SU-DHL-6 (cell line): Measurements from ENCODE around the gene PSME2.

Experiments used
- H2AFZ ChIP-seq: fragments of 200-600 bp; sonication (generic); 2 replicates; pipeline ENCODE4 v1.6.1; 2014; ENCODE audit warnings: low read depth, mild to moderate bottlenecking, moderate library complexity, mixed read lengths, antibody characterized with exemption, low read length; ENCODE audit not compliant: severe bottlenecking
- H3F3A ChIP-seq: fragments of 200-600 bp; shearing (Covaris generic); 2 replicates; pipeline ENCODE4 v1.6.0; 2016; ENCODE audit warnings: antibody characterized with exemption, mild to moderate bottlenecking; ENCODE audit not compliant: insufficient read depth
- H3K27ac ChIP-seq: fragments of 200-600 bp; sonication (generic); 2 replicates; pipeline ENCODE4 v1.5.1; 2016; ENCODE audit warnings: low read depth, mild to moderate bottlenecking, low read length, moderate library complexity, mixed read lengths
- H3K27me3 ChIP-seq: fragments of 200-600 bp; sonication (generic), shearing (Covaris generic); 2 replicates; pipeline ENCODE4 v1.6.0; 2014; ENCODE audit warnings: mild to moderate bottlenecking, low read length
- H3K36me3 ChIP-seq: fragments of 200-600 bp; sonication (generic); 2 replicates; pipeline ENCODE4 v1.6.1; 2014; ENCODE audit warnings: mild to moderate bottlenecking, low read length, mixed read lengths
- H3K4me2 ChIP-seq: fragments of 300-600, 200-600 bp; shearing (Covaris generic), sonication (generic); 2 replicates; pipeline ENCODE4 v1.6.0; 2014; ENCODE audit warnings: low read length, low read depth, mild to moderate bottlenecking; ENCODE audit not compliant: poor library complexity, severe bottlenecking
- H3K4me3 ChIP-seq: fragments of 200-600 bp; sonication (generic); 2 replicates; pipeline ENCODE4 v1.5.1; 2014; ENCODE audit warnings: antibody characterized with exemption, low read length, mild to moderate bottlenecking, mixed read lengths; ENCODE audit not compliant: insufficient read depth, poor library complexity, severe bottlenecking
- H3K79me2 ChIP-seq: fragments of 200-600 bp; sonication (generic); 2 replicates; pipeline ENCODE4 v1.6.1; 2014; ENCODE audit warnings: mild to moderate bottlenecking, low read length, moderate library complexity; ENCODE audit not compliant: insufficient read depth
- H3K9ac ChIP-seq: fragments of 200-600 bp; sonication (generic); 2 replicates; pipeline ENCODE4 v1.7.0; 2014; ENCODE audit warnings: mild to moderate bottlenecking, low read length
- H3K9me2 ChIP-seq: fragments of 200-600 bp; sonication (generic); replicated peaks from 2 replicates; pipeline ENCODE4 v1.6.1; 2014; ENCODE audit warnings: low read length; ENCODE audit not compliant: insufficient read depth
- H3K9me3 ChIP-seq: fragments of 200-600 bp; sonication (generic); 2 replicates; pipeline ENCODE4 v1.6.1; 2014; ENCODE audit warnings: low read length, mixed read lengths; ENCODE audit not compliant: insufficient read depth
- H4K20me1 ChIP-seq: fragments of 200-600 bp; sonication (generic); 2 replicates; pipeline ENCODE4 v1.6.1; 2014; ENCODE audit warnings: low read depth, mild to moderate bottlenecking, antibody characterized with exemption, low read length, moderate library complexity, mixed read lengths
- EZH2phosphoT487 ChIP-seq: fragments of 200-600 bp; sonication (generic), shearing (Covaris generic); conservative IDR thresholded peaks from 2 replicates; pipeline ENCODE4 v1.6.1; 2018; ENCODE audit warnings: mild to moderate bottlenecking, antibody characterized with exemption, low read length, moderate library complexity, mixed read lengths
- TF ChIP-seq, protein P1 (sequence below): fragments of 200-600 bp; sonication (generic); IDR thresholded peaks from one replicate; pipeline ENCODE4 v1.5.1; 2017; ENCODE audit warnings: antibody characterized with exemption, mild to moderate bottlenecking, low read length, moderate library complexity; ENCODE audit not compliant: insufficient read depth, poor library complexity, severe bottlenecking

PSME2 gene

DNA sequence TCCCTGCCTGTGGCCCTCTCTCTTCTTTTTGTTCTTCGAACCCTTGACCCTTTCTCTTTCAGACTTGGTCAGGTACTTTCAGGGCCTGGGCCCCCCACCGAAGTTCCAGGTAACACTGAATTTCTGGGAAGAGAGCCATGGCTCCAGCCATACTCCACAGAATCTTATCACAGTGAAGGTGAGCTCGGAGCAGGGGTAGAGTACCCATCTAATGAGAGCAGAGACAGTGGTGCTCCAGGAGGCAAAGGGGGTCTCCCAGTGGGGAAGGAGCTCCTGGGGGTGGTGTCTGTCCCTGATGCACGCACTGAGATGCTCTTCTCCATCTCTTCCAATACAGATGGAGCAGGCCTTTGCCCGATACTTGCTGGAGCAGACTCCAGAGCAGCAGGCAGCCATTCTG is 19.4 kb upstream of the PSME2 start:
- no peaks in the 10 kb centered on the region for H3K36me3 ChIP-seq
- no peak overlapping the region for H3K4me3 ChIP-seq
- H3K9me2 ChIP-seq = no peaks in the 10 kb centered on the region
- no peak overlapping the region for H3K4me2 ChIP-seq
- H3K9me3 ChIP-seq = no peaks in the 10 kb centered on the region
- H2AFZ ChIP-seq = no peak overlapping the region
- 0 out of 2 replicates have a peak, but pooled peaks cover 1% of the 10 kb centered on the region for H3F3A ChIP-seq
- TF ChIP-seq EZH2phosphoT487 = no peak
- TF ChIP-seq, protein P1, sequence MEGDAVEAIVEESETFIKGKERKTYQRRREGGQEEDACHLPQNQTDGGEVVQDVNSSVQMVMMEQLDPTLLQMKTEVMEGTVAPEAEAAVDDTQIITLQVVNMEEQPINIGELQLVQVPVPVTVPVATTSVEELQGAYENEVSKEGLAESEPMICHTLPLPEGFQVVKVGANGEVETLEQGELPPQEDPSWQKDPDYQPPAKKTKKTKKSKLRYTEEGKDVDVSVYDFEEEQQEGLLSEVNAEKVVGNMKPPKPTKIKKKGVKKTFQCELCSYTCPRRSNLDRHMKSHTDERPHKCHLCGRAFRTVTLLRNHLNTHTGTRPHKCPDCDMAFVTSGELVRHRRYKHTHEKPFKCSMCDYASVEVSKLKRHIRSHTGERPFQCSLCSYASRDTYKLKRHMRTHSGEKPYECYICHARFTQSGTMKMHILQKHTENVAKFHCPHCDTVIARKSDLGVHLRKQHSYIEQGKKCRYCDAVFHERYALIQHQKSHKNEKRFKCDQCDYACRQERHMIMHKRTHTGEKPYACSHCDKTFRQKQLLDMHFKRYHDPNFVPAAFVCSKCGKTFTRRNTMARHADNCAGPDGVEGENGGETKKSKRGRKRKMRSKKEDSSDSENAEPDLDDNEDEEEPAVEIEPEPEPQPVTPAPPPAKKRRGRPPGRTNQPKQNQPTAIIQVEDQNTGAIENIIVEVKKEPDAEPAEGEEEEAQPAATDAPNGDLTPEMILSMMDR = no peak
- peaks cover 10% of the 10 kb centered on the region; the same call in 1 of the 2 replicates for H3K79me2 ChIP-seq
- H4K20me1 ChIP-seq = no peaks in the 10 kb centered on the region
- H3K27ac ChIP-seq = no peak overlapping the region
- no peaks in the 10 kb centered on the region for H3K27me3 ChIP-seq
- no peak overlapping the region for H3K9ac ChIP-seq

DNA sequence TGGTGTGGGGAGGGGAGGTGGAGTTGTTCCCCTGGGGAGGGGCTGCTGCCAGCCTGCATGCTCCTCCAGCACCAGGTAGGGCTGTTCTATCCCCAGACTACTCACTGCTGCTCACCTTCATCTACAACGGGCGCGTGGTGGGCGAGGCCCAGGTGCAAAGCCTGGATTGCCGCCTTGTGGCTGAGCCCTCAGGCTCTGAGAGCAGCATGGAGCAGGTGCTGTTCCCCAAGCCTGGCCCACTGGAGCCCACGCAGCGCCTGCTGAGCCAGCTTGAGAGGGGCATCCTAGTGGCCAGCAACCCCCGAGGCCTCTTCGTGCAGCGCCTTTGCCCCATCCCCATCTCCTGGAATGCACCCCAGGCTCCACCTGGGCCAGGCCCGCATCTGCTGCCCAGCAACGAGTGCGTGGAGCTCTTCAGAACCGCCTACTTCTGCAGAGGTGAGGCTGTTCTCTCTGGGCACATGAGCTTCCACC is 18.1 kb upstream of the PSME2 start:
- Histone ChIP-seq H3F3A (0 out of 2 replicates have a peak, but pooled peaks cover 3% of the 10 kb centered on the region), H3K4me3 (no peak overlapping the region), H3K9me2 (no peaks in the 10 kb centered on the region), H3K27me3 (no peaks in the 10 kb centered on the region), H3K9me3 (no peaks in the 10 kb centered on the region), H3K9ac (no peak overlapping the region), H3K4me2 (no peak overlapping the region), H3K79me2 (peaks cover 10% of the 10 kb centered on the region; the same call in 1 of the 2 replicates), H4K20me1 (no peaks in the 10 kb centered on the region), H2AFZ (no peak overlapping the region), H3K27ac (no peak overlapping the region), H3K36me3 (no peaks in the 10 kb centered on the region)
- TF ChIP-seq EZH2phosphoT487 = no peak
- TF ChIP-seq, protein P1 = no peak

DNA sequence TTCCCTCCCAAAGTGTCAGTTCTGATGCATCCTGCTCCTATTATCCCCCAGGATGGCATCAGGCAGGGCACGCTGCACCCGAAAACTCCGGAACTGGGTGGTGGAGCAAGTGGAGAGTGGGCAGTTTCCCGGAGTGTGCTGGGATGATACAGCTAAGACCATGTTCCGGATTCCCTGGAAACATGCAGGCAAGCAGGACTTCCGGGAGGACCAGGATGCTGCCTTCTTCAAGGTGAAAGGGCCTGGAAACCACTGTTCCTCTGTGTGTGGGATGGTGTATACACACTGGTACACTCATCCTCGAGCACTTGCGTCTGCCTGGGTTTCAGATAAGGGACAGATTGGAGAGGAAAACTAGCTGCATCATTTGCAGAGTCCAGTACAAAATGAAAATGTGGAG is 15.7 kb upstream of the PSME2 start:
- H2AFZ ChIP-seq = no peak overlapping the region
- no peaks in the 10 kb centered on the region for H3K27me3 ChIP-seq
- peak overlapping the region; percentile 74 for H3K9ac ChIP-seq
- H3K9me2 ChIP-seq = no peaks in the 10 kb centered on the region
- no peaks in the 10 kb centered on the region for H3K36me3 ChIP-seq
- peak overlapping the region; percentile 58 for H3K4me3 ChIP-seq
- H3K4me2 ChIP-seq = peak overlapping the region; percentile 97
- H3K79me2 ChIP-seq = peaks cover 10% of the 10 kb centered on the region; the same call in 1 of the 2 replicates
- TF ChIP-seq EZH2phosphoT487 = no peak
- TF ChIP-seq, protein P1 = no peak
- H3F3A ChIP-seq = 0 out of 2 replicates have a peak, but pooled peaks cover 3% of the 10 kb centered on the region
- H3K27ac ChIP-seq = peak overlapping the region; percentile 80
- H3K9me3 ChIP-seq = no peaks in the 10 kb centered on the region
- no peaks in the 10 kb centered on the region for H4K20me1 ChIP-seq
